ENCODE data around the gene MAP4.

- TF ChIP-seq, protein P1, sequence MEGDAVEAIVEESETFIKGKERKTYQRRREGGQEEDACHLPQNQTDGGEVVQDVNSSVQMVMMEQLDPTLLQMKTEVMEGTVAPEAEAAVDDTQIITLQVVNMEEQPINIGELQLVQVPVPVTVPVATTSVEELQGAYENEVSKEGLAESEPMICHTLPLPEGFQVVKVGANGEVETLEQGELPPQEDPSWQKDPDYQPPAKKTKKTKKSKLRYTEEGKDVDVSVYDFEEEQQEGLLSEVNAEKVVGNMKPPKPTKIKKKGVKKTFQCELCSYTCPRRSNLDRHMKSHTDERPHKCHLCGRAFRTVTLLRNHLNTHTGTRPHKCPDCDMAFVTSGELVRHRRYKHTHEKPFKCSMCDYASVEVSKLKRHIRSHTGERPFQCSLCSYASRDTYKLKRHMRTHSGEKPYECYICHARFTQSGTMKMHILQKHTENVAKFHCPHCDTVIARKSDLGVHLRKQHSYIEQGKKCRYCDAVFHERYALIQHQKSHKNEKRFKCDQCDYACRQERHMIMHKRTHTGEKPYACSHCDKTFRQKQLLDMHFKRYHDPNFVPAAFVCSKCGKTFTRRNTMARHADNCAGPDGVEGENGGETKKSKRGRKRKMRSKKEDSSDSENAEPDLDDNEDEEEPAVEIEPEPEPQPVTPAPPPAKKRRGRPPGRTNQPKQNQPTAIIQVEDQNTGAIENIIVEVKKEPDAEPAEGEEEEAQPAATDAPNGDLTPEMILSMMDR (IDR thresholded peaks at IDR 0.05; ENCODE audit: poor library complexity, severe bottlenecking) = no peak
- no peak for TF ChIP-seq EZH2 (IDR thresholded peaks at IDR 0.05; ENCODE audit: borderline replicate concordance, insufficient read depth, low read length, poor library complexity, severe bottlenecking)
- no peak for TF ChIP-seq POLR2AphosphoS5 (IDR thresholded peaks at IDR 0.05)
- TF ChIP-seq, protein P2, sequence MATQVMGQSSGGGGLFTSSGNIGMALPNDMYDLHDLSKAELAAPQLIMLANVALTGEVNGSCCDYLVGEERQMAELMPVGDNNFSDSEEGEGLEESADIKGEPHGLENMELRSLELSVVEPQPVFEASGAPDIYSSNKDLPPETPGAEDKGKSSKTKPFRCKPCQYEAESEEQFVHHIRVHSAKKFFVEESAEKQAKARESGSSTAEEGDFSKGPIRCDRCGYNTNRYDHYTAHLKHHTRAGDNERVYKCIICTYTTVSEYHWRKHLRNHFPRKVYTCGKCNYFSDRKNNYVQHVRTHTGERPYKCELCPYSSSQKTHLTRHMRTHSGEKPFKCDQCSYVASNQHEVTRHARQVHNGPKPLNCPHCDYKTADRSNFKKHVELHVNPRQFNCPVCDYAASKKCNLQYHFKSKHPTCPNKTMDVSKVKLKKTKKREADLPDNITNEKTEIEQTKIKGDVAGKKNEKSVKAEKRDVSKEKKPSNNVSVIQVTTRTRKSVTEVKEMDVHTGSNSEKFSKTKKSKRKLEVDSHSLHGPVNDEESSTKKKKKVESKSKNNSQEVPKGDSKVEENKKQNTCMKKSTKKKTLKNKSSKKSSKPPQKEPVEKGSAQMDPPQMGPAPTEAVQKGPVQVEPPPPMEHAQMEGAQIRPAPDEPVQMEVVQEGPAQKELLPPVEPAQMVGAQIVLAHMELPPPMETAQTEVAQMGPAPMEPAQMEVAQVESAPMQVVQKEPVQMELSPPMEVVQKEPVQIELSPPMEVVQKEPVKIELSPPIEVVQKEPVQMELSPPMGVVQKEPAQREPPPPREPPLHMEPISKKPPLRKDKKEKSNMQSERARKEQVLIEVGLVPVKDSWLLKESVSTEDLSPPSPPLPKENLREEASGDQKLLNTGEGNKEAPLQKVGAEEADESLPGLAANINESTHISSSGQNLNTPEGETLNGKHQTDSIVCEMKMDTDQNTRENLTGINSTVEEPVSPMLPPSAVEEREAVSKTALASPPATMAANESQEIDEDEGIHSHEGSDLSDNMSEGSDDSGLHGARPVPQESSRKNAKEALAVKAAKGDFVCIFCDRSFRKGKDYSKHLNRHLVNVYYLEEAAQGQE (IDR thresholded peaks at IDR 0.05; ENCODE audit: borderline replicate concordance) = no peak
- TF ChIP-seq SMC3 (conservative IDR thresholded peaks at IDR 0.05; ENCODE audit: poor library complexity) = no peak
Measured at GRCh38 chr3:48042071-48042760, 26.0 kb upstream of the MAP4 start.
